HG02885 (cell line): ENCODE results near the gene NECTIN3.
A peak's percentile ranks its signal among the peaks of the same experiment; 100 is the strongest.

Experiments
- ATAC-seq: cut with Tn5 transposase; IDR thresholded peaks from one replicate; pipeline ENCODE4 v1.9.1; 2021; ENCODE audit warnings: mild to moderate bottlenecking; ENCODE audit not compliant: unreplicated experiment, poor library complexity

The NECTIN3 gene, protein sequence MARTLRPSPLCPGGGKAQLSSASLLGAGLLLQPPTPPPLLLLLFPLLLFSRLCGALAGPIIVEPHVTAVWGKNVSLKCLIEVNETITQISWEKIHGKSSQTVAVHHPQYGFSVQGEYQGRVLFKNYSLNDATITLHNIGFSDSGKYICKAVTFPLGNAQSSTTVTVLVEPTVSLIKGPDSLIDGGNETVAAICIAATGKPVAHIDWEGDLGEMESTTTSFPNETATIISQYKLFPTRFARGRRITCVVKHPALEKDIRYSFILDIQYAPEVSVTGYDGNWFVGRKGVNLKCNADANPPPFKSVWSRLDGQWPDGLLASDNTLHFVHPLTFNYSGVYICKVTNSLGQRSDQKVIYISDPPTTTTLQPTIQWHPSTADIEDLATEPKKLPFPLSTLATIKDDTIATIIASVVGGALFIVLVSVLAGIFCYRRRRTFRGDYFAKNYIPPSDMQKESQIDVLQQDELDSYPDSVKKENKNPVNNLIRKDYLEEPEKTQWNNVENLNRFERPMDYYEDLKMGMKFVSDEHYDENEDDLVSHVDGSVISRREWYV

DNA sequence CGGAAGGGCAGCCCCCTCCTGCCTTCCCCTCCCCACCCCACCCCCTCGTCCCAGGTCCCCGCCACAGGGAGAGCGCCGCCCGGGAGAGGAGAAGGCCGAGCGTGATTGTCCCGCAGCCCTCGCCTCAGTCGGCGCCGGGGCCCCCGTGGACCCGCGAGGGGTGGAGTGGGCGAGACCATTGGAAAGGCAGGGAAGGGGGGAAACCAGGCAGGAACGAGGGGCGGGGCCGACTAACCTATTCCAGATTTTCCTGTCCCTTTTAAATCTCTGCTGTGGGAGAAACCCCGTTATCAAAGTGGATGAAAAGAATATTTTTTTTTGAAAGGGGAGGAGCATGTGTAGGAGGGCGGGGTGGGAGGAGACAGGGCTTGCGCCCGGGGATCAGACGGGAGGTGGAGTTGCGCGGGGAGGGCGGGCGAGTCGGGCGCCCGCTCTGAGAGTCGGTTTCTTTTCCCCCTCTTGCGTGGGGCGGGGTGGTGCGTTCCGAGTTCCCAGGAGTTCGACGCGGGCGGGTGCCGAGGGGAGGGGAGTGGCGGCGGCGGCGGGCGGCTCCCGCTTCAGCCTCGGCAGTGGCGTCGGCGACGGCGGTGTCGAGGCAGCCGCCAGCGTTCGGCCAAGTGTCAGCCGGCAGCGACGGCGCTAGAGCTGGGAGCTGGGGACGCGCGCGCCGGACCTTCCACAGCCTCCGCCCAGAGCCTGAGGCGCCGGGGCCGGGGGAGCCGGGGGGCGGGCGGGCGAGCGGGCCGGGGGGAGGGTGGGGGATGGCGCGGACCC is at the start of gene NECTIN3:
Gene NECTIN3, plus strand, starts transcription at position 560 of the 774 bp plus-strand sequence. Its CDS starts 202 bp downstream, at position 762.
- ATAC-seq = peak; percentile 85

DNA sequence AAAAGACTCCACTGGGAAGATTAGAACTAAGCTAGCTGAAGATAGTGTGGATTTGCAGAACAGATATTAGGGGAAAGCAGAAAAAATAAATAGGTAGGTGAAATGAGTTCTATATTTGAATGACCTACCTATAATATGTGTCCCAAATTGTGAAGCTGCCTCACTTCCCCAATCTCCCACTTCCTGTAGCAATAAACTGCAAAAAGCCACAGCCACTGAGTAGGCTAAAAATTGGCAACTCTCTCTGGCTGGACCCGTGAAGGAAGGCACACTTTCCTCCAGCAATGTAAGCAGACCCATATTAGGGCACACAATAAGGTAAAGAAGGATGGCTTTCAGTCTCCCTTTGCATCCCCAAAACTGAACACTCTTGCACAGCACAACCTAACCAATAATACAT is 43.7 kb upstream of the NECTIN3 start:
- ATAC-seq = no peak

DNA sequence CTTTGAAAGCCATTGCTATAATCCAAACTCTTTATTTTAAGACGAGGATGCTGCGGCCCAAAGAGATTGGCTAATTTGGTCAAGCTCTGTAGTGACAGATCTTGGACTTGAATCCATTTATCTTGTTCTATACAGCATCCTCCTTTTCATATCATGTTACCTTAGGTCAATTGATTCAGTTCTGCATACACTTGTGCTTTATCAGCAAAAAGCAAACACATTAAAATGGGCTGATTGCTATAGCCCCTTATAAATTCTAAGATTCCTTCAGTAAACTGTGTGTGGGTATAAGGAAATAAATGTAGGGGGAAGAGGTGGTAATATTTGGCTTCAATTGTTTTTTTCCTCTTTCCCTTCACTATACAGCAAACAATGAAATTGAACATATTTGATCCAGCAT is 40.1 kb upstream of the NECTIN3 start:
- ATAC-seq = no peak

DNA sequence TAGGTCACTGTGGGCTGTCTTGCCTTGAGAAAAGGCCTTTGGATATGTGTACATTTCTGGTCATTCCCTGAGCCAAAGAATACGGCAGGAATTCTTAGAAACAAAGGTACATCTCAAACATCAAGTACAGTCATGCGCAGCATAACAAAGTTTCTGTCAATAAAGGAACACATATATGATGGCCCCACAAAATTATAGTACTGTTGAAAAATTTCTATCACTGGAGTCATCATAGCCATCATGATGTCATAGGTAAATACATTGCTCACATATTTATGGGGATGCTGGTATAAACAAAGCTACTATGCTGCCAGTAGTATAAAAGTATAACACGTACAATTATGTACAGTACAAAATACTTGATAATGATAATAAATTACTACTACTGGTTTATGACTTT is 38.9 kb upstream of the NECTIN3 start:
- no peak for ATAC-seq

DNA sequence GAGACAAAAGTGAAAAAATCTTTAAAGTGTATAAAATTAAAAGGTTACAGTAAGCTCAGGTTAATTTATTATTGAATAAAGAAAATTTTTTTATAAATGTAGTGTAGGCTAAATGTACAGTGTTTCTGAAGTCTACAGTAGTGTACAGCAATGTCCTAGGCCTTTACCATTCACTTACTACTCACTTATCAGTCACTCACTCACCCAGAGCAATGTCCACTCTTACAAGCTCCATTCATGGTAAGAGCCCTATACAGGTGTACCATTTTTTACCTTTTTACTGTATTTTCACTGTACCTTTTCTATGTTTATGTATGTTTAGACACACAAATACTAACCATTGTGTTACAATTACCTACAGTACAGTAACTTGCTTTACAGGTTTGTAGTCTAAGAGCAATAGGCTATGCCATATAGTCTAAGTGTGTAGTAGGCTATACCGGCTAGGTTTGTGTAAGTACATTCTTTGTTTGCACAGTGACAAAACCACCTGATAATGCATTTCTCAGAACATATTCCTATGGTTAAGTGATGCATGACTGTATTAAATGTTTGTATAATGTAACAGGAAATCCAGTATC is 38.1 kb upstream of the NECTIN3 start:
- ATAC-seq = no peak

DNA sequence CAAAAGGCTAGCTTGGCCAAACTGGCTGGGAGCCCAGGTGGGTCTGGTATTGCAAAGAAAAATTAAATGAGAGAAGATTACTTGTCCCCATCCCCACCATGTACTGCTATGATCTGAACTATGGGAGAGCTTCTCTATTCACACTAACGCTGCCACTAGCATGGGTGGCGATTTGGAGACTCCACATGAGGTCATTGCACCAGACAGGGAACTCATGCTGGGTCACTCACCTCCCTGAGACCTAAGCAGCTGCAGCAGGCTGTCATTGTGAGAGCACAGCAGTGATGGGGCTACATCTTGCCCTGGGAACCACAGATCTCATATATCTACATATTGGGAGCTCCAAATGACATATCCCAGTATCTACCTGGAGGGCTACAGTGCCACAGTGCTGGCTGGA is 36.3 kb upstream of the NECTIN3 start:
- no peak for ATAC-seq

DNA sequence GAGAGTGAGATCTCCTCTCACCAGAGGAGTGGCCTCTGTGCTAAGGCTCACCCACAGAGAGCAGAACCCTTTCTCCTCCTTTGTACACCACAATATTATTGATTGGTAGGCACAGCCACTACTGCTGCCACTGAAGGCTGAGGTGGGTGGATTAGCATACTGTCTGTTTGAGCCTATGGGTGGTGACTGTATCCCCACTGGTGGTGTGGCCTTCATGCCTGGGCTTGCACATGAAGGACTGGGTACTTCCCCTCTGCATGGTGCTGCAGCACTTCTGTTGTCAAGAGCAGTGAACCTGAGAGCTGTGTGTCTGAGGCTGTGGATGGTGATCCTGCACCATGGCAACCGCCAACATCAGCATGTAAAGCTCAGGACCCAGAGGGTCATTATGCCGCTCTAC is 35.7 kb upstream of the NECTIN3 start:
- ATAC-seq = no peak

DNA sequence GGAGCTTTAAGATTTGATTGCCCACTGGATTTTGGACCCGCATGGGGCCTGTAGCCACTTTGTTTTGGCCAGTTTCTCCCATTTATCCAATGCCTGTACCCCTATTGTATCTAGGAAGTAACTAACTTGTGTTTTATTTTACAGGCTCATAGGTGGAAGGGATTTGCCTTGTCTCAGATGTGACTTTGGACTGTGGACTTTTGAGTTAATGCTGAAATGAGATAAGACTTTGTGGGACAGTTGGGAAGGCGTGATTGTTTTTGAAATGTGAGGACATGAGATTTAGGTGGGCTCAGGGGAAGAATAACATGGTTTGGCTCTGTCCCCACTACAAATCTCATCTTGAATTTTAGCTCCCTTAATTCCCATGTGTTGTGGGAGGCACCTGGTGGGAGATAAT is 30.7 kb upstream of the NECTIN3 start:
- no peak for ATAC-seq

DNA sequence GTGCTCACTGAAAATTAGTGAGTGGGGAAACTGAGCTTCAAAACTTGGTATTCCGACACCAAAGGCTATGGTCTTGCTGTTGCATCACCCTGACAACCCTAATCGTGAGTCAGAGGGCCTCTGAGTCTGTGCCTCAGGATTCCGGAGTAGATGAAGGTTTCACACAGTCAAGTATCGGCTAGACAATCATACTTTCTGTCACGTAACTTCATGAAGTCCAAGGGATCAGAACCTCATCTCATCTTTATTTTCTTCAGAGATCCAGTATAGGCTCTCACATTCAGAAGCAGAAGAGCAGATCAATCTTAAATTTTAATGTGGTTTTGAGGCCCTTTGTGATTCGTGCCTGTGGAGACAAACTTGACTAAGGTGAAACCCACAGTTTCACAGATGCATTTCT is 26.1 kb upstream of the NECTIN3 start:
- no peak for ATAC-seq

DNA sequence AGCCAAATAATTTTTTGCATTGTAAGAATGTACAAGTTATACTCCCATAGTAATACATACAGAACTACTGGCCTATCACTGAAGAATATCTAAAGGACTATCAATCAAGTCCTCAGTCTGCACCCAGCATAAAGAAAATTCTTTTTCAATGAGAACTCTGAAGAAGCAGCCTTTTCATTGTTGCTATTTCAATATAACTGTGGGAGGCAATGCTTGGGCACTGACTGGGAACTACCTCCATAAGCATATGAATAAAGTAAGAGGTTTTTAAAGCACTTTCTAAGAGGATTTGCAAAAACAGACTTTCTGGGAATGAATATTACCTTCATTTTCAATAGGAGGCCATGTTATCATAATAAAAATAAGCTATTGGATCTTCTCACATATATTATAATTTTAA is 24.6 kb upstream of the NECTIN3 start:
- no peak for ATAC-seq

DNA sequence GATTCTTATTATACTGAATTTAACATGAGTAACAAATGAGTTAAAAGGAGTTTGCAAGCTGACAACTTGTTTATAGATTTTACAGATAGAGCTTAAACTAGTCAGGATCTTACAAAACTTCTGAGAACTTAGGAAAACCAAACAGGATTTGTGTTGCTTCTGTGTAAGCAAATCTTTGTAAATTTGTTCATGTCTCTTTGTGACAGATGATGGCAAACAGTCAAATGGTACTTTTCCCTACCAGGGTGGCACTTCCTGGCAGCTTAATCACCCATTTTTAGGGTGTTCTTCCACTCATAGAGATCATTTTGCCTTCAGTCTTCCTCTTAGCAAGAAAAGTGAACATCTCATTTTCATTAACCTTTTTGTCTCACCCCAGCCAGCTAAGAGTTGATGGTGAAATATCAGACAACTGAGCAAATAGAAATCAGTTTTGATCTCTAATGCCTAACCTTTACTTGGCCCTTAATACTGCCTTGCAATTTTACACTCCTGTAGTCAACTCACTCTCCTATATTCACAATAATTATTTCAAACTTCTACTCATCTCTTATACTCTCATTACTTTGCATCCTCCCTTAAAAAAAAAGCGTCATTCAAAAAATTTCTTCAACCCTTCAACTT is 23.7 kb upstream of the NECTIN3 start:
- no peak for ATAC-seq

DNA sequence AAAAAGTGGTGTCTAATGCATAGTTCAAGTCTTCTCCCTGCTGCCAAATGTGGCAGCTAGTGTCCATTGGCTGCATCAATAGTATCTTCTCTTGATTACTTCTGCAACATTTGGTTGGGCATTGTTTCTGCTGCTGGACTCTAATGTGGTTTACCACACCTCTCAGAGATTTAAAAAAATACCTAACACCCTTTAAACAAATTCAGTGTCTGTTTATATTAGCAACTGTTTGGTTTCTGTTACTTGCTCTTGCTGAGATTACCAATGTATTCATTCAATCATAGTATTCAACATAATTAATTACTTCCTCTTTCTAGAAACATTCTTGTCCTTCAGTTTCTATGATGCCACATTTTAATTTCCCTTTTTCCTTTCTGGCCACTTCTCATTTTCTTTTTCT is 20.3 kb upstream of the NECTIN3 start:
- no peak for ATAC-seq

DNA sequence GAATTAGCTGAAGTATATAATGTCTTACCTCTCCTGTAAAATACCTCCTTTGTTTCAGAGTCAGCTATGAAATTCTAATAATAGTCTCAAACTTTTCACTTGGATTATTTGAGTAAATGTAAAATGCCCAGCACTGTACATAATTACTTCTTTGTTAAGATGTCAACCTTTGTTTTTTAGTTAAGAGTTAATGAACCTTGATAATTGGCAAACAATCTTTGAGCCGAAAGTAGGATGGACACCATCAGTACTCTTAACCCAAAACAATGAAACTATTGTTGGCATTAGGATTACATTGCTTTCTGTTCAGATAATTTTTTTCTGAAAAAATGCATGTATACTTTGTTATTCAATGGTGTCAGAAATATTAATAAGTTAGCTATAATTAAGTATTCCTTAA is 3.0 kb upstream of the NECTIN3 start:
- ATAC-seq = no peak

DNA sequence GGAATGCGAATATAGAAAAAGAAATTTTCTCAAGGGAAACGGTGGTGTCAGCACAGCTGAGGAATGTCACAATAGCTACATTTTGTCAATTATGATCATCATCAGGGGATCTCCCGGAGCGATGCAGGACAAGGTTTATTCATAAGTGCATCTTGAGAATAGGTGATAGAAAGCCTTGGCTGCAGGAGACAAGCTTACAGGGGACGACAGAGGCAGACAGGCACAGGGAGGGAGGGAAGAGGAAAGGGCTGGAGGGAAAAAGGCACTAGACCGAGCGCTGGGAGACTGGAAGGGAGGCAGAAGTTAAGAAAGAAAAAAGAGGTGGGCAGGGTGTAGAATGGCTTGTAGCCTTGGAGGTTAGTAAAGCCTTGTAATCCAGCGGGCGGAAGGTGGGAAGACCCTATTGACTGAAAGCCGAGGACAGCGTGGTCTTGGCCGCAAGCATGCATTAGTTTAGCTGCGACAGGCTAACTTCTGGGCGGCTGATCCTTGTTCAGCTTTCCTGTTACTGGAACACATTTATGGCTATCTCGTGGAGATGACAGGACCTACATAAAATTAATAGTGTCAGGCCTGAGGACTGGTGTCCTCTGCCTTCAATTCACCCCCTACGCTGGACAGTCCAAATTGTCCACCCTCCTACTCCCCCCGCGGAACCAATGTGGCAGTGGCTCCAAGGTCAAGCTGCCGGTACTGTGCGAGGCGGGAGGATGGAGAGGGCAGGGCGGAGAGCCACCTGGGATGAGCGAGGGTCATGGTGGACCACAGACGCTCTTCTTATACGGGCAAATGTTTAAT is 1.4 kb upstream of the NECTIN3 start:
- no peak for ATAC-seq

DNA sequence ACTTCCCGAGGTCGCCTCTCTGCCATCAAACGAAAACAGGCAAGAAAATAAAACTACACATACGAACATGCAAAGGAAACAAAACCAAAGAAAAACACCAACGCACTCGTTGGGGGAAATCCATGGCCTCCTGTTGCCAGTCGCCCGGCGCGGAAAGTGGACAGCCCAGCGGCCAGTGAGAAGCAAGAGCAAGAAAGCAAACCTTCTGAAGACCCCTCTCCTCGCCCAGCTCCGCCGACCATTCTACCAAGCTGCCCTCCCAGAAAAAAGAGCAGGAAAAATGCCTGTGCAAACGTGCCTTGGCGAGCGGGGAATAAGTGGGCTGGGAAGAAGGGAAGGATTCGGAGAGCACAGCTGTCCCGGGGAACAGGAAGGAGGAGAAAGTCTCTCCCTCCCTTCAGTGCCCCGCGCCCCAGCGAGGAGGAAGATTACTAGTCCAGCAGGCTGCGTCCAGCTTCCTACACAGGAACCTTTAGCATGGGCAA is 802 bp upstream of the NECTIN3 start:
- peak; percentile 3 for ATAC-seq

DNA sequence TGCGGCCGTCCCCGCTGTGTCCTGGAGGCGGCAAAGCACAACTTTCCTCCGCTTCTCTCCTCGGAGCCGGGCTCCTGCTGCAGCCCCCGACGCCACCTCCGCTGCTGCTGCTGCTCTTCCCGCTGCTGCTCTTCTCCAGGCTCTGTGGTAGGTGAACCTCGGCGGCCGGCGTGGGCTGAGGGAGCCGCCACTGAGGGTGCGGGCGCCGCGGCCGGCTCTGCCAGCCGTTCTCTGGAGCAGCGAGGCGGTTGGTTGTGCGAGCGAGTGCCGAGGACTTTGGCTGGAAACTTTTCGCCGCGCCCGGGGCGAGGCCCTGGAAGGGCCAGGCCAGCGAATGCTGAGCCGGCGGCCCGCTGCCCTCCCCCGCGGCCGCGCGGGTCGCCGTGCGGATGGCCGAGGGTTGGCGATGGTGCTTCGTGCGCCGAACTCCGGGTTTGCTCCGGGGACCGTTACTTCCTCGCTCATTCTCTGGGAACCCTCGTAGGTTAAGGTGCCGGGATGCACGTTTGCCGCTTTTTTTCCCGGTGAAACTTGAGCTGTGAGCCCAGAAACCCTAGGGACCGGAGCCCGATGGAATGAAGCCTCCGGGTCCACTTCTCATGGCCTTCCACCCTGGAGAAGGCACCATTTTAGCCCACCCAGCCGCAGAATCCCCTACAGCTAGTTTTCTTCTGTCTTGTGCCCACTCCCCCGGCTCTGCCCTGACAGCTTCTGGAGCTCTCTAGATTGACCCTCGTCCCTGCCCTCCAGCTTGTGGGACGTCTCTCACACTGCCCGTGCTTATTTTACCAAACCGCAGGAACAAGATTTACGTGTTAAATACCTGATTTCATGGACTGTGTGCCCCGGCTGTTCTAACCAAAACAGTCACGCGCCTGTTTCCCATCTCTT is 660 bp downstream of the NECTIN3 start:
- peak; percentile 42 for ATAC-seq

DNA sequence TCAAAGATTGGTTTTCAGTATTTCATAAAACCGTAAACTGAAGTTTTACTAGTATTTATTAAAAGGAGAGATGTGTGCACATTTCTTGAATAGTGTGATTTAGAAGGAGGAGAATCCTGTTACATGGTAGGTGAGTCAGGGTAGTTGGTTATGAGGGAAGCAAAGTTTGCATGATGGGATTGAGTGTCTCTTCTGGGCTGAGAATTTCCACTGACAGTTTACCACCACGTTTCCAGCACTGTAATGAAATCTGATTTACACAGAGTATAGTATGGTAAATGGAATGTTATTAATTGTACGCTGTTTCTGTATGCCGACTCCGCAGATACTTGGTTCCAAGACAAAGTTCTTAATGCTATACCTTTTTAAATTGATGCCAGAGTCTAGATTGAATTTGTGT is 1.6 kb downstream of the NECTIN3 start:
- ATAC-seq = no peak

DNA sequence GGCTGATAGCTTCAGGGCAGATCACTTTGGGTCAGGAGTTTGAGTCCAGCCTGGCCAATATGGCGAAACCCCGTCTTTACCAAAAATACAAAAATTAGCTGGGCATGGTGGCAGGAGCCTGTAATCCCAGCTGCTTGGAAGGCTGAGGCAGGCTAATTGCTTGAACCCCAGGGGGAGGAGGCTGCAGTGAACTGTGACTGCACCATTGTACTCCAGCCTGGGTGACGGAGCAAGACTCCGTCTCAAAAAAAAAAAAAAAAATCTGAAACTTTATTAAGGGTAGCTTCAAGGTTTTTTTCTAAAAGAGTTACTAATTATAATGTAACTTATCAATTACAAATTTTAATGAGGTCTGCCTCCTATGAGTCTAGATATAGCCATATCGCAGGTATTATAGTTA is 5.1 kb downstream of the NECTIN3 start:
- no peak for ATAC-seq

DNA sequence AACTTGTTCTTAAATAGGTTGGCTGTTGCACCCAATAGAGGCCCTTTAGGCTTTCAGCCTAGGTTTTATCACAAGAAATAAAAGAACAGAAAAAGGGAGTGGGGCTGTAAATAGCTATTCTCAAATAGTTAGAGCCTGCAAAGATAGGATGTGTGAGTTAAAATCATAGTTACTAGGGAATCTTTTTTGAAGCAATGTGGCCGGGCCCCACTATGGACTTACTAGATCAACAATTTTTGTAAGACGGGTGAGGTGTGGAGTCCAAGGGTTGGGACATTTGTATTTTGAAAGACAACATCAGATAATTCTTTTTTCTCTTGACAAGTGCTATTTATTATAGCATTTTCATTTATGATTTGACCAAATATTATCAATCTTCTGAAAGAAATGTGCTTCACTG is 5.8 kb downstream of the NECTIN3 start:
- ATAC-seq = no peak
